ENCODE results near the gene SORCS2.

DNA sequence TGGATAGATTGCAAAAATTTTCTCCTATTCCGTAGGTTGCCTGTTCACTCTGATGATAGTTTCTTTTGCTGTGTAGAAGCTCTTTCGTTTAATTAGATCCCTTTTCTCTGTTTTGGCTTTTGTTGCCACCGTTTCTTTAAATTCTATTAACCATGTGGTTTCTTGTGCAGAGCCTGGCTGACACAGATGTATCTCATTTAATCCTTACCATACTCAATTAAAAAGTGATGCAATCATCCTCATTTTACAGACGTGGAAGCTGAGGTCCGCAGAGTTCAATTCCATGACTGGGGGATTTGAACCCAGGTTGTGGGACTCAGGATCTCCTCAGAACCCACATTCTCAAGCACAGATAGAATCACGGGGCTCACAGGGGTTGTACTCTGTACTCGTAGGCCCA lies 66.7 kb downstream of the SORCS2 start:
- TF ChIP-seq, protein P1, sequence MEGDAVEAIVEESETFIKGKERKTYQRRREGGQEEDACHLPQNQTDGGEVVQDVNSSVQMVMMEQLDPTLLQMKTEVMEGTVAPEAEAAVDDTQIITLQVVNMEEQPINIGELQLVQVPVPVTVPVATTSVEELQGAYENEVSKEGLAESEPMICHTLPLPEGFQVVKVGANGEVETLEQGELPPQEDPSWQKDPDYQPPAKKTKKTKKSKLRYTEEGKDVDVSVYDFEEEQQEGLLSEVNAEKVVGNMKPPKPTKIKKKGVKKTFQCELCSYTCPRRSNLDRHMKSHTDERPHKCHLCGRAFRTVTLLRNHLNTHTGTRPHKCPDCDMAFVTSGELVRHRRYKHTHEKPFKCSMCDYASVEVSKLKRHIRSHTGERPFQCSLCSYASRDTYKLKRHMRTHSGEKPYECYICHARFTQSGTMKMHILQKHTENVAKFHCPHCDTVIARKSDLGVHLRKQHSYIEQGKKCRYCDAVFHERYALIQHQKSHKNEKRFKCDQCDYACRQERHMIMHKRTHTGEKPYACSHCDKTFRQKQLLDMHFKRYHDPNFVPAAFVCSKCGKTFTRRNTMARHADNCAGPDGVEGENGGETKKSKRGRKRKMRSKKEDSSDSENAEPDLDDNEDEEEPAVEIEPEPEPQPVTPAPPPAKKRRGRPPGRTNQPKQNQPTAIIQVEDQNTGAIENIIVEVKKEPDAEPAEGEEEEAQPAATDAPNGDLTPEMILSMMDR (IDR thresholded peaks at IDR 0.05; ENCODE audit: low read depth, low read length, poor library complexity, severe bottlenecking) = no peak
- no peak for TF ChIP-seq EZH2phosphoT487 (IDR thresholded peaks at IDR 0.05; ENCODE audit: borderline replicate concordance, low read length)

Measured in DOHH2 (cell line).